ENCODE results near the gene GP9.

The GP9 gene

GRCh38 chr3:129078510-129078909 is 17.9 kb downstream of the GP9 start:
- no peak for TF ChIP-seq CTCF (IDR thresholded peaks at IDR 0.05)

GRCh38 chr3:129081503-129081902 is 20.9 kb downstream of the GP9 start:
- TF ChIP-seq CTCF (IDR thresholded peaks at IDR 0.05) = no peak

GRCh38 chr3:129082026-129082425 is 21.4 kb downstream of the GP9 start:
- no peak for TF ChIP-seq CTCF (IDR thresholded peaks at IDR 0.05)

- TF ChIP-seq CTCF (IDR thresholded peaks at IDR 0.05) = no peak
These were observed 23.9 kb downstream of the GP9 start for GRCh38 chr3:129084501-129084900.

GRCh38 chr3:129085165-129085715 is 24.7 kb downstream of the GP9 start:
- no peak for TF ChIP-seq CTCF (IDR thresholded peaks at IDR 0.05)

GRCh38 chr3:129085818-129086217 is 25.2 kb downstream of the GP9 start:
- TF ChIP-seq CTCF (IDR thresholded peaks at IDR 0.05) = no peak

GRCh38 chr3:129087138-129087702 is 26.6 kb downstream of the GP9 start:
- TF ChIP-seq CTCF (IDR thresholded peaks at IDR 0.05) = no peak

GRCh38 chr3:129095285-129095684 is 34.7 kb downstream of the GP9 start:
- TF ChIP-seq CTCF (IDR thresholded peaks at IDR 0.05) = no peak
